ENCODE measurements around the gene CA10.

DNA sequence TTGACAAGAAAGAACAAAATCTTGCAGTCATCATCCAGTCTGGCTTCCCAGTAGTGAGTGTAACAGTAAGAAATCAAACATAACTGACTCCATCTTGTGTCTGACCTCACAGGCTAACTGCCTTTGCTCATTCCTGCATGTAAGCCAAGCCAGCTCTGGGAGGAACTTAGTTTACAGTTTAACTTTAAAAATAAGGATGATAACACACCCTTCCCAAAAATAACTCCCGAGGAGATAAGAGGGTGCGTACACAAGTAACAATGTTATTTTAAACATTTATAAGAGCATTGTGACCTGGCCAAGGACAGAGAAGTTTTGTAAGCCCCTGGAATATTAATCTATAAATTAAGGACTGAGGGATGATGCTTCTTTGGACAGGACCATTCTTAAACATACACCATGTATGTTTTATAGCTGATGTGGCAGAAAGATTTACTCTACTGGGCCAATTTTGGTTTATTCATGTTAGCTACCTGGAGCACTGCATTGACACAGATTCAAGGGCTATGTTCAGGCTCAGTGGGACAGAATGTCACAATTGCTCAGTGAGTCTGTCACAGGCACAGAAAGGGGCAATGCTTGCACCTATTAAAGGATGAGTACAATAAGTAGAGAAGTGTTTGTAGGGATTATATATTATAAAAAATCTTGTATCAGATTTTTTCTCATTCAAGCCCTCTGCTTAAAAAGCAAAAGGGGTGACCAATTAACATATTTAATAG, 554.1 kb downstream of the CA10 start:
- TF ChIP-seq SUZ12 (IDR thresholded peaks at IDR 0.05; ENCODE audit: extremely low read depth, insufficient read depth, insufficient read length) (no peak), ZNF274 (IDR thresholded peaks at IDR 0.05; ENCODE audit: low read depth, low read length) (no peak)
